Measurements from ENCODE around the gene CNKSR2.

CNKSR2 gene

DNA sequence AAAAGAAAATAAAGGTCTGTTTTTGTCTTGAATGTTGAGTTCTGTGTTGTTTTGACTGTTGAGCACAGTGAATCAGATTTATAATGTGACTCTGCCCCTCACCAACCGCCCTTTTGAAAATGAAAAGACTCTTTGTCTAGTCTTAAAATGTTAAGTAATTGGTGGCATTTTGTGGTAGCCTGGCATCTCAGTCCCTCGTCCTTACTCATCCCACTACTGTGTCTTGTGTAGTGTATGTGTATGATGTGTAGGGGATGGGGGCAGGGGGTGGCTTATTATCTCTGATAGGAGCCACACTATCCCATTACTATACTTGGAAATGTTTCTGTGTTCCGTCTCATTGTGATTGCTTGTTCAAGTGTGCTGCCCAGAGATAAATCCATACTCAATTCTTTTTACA, 271.7 kb downstream of the CNKSR2 start:
- no peak overlapping the region for H3K9ac ChIP-seq (ENCODE audit: low read length)
- no peak overlapping the region for H3K4me2 ChIP-seq (ENCODE audit: low read depth, low read length, poor library complexity, severe bottlenecking)
- no peak for TF ChIP-seq CTCF (IDR thresholded peaks at IDR 0.05; ENCODE audit: insufficient read depth, low read length, poor library complexity, severe bottlenecking)
- TF ChIP-seq EZH2phosphoT487 (conservative IDR thresholded peaks at IDR 0.05; ENCODE audit: low read length) = no peak
- no peak overlapping the region for H2AFZ ChIP-seq (ENCODE audit: low read depth, low read length, severe bottlenecking)
- H3K4me3 ChIP-seq (ENCODE audit: insufficient read depth, low read length, poor library complexity, severe bottlenecking) = no peak overlapping the region
- no peaks in the 10 kb centered on the region for H3K9me3 ChIP-seq (ENCODE audit: insufficient read depth, low read length)
- no peak overlapping the region for H3K27ac ChIP-seq (ENCODE audit: low read depth, low read length)
- no peaks in the 10 kb centered on the region for H3F3A ChIP-seq (ENCODE audit: insufficient read depth)
- H3K9me2 ChIP-seq (replicated peaks; ENCODE audit: insufficient read depth, low read length) = no peaks in the 10 kb centered on the region
- no peaks in the 10 kb centered on the region for H4K20me1 ChIP-seq (ENCODE audit: low read depth, low read length)
- H3K36me3 ChIP-seq (ENCODE audit: low read length) = no peaks in the 10 kb centered on the region
- H3K79me2 ChIP-seq (ENCODE audit: insufficient read depth, low read length) = no peaks in the 10 kb centered on the region
- no peaks in the 10 kb centered on the region for H3K27me3 ChIP-seq (ENCODE audit: low read length)

DNA sequence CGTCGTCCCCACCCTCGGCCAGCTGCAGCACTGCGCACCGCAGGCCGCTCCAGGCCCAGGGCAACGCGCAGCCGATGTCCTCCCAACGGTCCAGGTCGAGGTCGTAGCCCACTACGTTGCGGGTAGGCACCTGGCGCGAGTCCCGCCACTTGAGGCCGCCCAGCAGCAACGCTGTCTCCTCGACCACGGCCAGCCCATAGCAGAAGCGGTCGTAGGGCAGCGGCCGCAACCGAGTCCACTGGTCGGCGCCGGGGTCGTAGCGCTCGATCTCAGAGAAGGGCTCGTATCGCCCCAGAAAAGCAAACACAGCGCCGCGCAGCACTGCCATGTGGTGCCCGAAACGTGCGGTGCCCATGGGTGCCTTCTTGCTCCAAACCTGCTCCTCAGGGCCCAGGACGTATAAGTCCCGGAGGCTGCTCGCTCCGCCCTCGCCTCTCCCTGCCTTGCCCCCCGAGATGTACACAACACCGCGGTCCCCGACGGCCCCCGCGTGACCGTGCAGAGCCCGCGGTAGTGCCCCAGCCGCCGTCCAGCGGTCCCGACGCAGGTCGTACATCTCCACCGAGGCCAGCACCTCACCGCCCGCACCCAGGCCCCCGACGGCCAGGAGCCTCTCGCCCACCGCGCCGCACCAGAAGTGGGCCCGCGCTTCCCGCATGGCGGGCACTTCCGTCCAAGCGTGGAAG, 281.8 kb downstream of the CNKSR2 start:
- Histone ChIP-seq H3K4me3 (ENCODE audit: insufficient read depth, low read length, poor library complexity, severe bottlenecking) (no peak overlapping the region), H3K9ac (ENCODE audit: low read length) (no peak overlapping the region), H4K20me1 (ENCODE audit: low read depth, low read length) (no peaks in the 10 kb centered on the region), H2AFZ (ENCODE audit: low read depth, low read length, severe bottlenecking) (no peak overlapping the region), H3F3A (ENCODE audit: insufficient read depth) (no peaks in the 10 kb centered on the region), H3K27me3 (ENCODE audit: low read length) (no peaks in the 10 kb centered on the region), H3K79me2 (ENCODE audit: insufficient read depth, low read length) (no peaks in the 10 kb centered on the region), H3K9me2 (replicated peaks; ENCODE audit: insufficient read depth, low read length) (no peaks in the 10 kb centered on the region), H3K4me2 (ENCODE audit: low read depth, low read length, poor library complexity, severe bottlenecking) (no peak overlapping the region), H3K36me3 (ENCODE audit: low read length) (no peaks in the 10 kb centered on the region), H3K9me3 (ENCODE audit: insufficient read depth, low read length) (no peaks in the 10 kb centered on the region), H3K27ac (ENCODE audit: low read depth, low read length) (no peak overlapping the region)
- no peak for TF ChIP-seq EZH2phosphoT487 (conservative IDR thresholded peaks at IDR 0.05; ENCODE audit: low read length)
- TF ChIP-seq CTCF (IDR thresholded peaks at IDR 0.05; ENCODE audit: insufficient read depth, low read length, poor library complexity, severe bottlenecking) = no peak

GRCh38 chrX:21656587-21657317, 282.5 kb downstream of the CNKSR2 start:
- H3K36me3 ChIP-seq (ENCODE audit: low read length) = no peaks in the 10 kb centered on the region
- H3K4me2 ChIP-seq (ENCODE audit: low read depth, low read length, poor library complexity, severe bottlenecking) = no peak overlapping the region
- no peaks in the 10 kb centered on the region for H3F3A ChIP-seq (ENCODE audit: insufficient read depth)
- no peak overlapping the region for H3K9ac ChIP-seq (ENCODE audit: low read length)
- no peaks in the 10 kb centered on the region for H3K9me2 ChIP-seq (replicated peaks; ENCODE audit: insufficient read depth, low read length)
- H2AFZ ChIP-seq (ENCODE audit: low read depth, low read length, severe bottlenecking) = no peak overlapping the region
- H3K9me3 ChIP-seq (ENCODE audit: insufficient read depth, low read length) = no peaks in the 10 kb centered on the region
- no peak overlapping the region for H3K4me3 ChIP-seq (ENCODE audit: insufficient read depth, low read length, poor library complexity, severe bottlenecking)
- no peaks in the 10 kb centered on the region for H3K27me3 ChIP-seq (ENCODE audit: low read length)
- no peak for TF ChIP-seq CTCF (IDR thresholded peaks at IDR 0.05; ENCODE audit: insufficient read depth, low read length, poor library complexity, severe bottlenecking)
- TF ChIP-seq EZH2phosphoT487 (conservative IDR thresholded peaks at IDR 0.05; ENCODE audit: low read length) = no peak
- H3K27ac ChIP-seq (ENCODE audit: low read depth, low read length) = no peak overlapping the region
- H4K20me1 ChIP-seq (ENCODE audit: low read depth, low read length) = no peaks in the 10 kb centered on the region
- H3K79me2 ChIP-seq (ENCODE audit: insufficient read depth, low read length) = no peaks in the 10 kb centered on the region

Measured in SU-DHL-6 (cell line).